Activated T-helper 1 cell treated with Interleukin-2 at 50 U/mL for 16 hours (primary cell): ENCODE results near the gene SUCO.
"Not testable (repeated sequence)": the region's sequence is repeated elsewhere in the genome, so short reads cannot be mapped to it uniquely, and the experiment has no call there.

ENCODE experiments used
- DNase-seq: peaks from one replicate; pipeline ENCODE4 v3.0.0-alpha.2; 2020; ENCODE audit warnings: low read depth

Gene SUCO

GRCh38 chr1:172566196-172566997 lies 33.4 kb downstream of the SUCO start:
- no peak for DNase-seq

GRCh38 chr1:172567720-172568119 lies 34.8 kb downstream of the SUCO start:
- DNase-seq, result no peak

GRCh38 chr1:172574080-172574479 lies 41.1 kb downstream of the SUCO start:
- no peak for DNase-seq

- DNase-seq, result no peak
Measured at GRCh38 chr1:172578586-172578985, 45.6 kb downstream of the SUCO start.

GRCh38 chr1:172581273-172581672 lies 48.3 kb downstream of the SUCO start:
- no peak for DNase-seq

- no peak for DNase-seq
Measured at GRCh38 chr1:172581779-172582178, 48.8 kb downstream of the SUCO start.

GRCh38 chr1:172582889-172583288 lies 49.9 kb downstream of the SUCO start:
- DNase-seq, result no peak

GRCh38 chr1:172585348-172585747 lies 52.4 kb downstream of the SUCO start:
- no peak for DNase-seq

- DNase-seq, result no peak
Measured at GRCh38 chr1:172585861-172586260, 52.9 kb downstream of the SUCO start.

GRCh38 chr1:172588296-172589291 lies 55.6 kb downstream of the SUCO start:
- DNase-seq, result no peak

GRCh38 chr1:172589553-172589952 lies 56.6 kb downstream of the SUCO start:
- DNase-seq, result no peak

- DNase-seq, result not testable (repeated sequence)
Measured at GRCh38 chr1:172591429-172591828, 58.5 kb downstream of the SUCO start.

- not testable (repeated sequence) for DNase-seq
Measured at GRCh38 chr1:172595066-172595465, 62.1 kb downstream of the SUCO start.

- DNase-seq, result not testable (repeated sequence)
Measured at GRCh38 chr1:172596782-172597181, 63.8 kb downstream of the SUCO start.

- DNase-seq, result no peak
Measured at GRCh38 chr1:172599912-172600311, 67.0 kb downstream of the SUCO start.

- no peak for DNase-seq
Measured at GRCh38 chr1:172600615-172601014, 67.7 kb downstream of the SUCO start.

GRCh38 chr1:172601046-172601630 lies 68.2 kb downstream of the SUCO start:
- DNase-seq, result no peak

GRCh38 chr1:172602706-172603105 lies 69.8 kb downstream of the SUCO start:
- DNase-seq, result no peak

- DNase-seq, result no peak
Measured at GRCh38 chr1:172603816-172604215, 70.9 kb downstream of the SUCO start.

- no peak for DNase-seq
Measured at GRCh38 chr1:172605641-172606040, 72.7 kb downstream of the SUCO start.

- DNase-seq, result no peak
Measured at GRCh38 chr1:172607145-172607544, 74.2 kb downstream of the SUCO start.

GRCh38 chr1:172608098-172608601 lies 75.2 kb downstream of the SUCO start:
- no peak for DNase-seq
